Measurements from ENCODE around the gene TMEM37.

GRCh38 chr2:119486886-119487285 lies 55.2 kb downstream of the TMEM37 start:
- TF ChIP-seq CTCF (IDR thresholded peaks at IDR 0.05; ENCODE audit: borderline replicate concordance, extremely low read depth, low read length, poor library complexity, severe bottlenecking) (no peak), EZH2 (IDR thresholded peaks at IDR 0.05; ENCODE audit: borderline replicate concordance, low read depth, low read length, severe bottlenecking) (no peak)

Data from DND-41 (cell line).